Measurements from ENCODE around the gene TBCD. TPM values are rescaled to one million over a fixed set of nuclear protein-coding genes. Genes with fewer than 3 reads are reported as not detected.

TBCD gene
- total RNA-seq, 1 experiment from 2014 or later: 94.6 TPM

DNA sequence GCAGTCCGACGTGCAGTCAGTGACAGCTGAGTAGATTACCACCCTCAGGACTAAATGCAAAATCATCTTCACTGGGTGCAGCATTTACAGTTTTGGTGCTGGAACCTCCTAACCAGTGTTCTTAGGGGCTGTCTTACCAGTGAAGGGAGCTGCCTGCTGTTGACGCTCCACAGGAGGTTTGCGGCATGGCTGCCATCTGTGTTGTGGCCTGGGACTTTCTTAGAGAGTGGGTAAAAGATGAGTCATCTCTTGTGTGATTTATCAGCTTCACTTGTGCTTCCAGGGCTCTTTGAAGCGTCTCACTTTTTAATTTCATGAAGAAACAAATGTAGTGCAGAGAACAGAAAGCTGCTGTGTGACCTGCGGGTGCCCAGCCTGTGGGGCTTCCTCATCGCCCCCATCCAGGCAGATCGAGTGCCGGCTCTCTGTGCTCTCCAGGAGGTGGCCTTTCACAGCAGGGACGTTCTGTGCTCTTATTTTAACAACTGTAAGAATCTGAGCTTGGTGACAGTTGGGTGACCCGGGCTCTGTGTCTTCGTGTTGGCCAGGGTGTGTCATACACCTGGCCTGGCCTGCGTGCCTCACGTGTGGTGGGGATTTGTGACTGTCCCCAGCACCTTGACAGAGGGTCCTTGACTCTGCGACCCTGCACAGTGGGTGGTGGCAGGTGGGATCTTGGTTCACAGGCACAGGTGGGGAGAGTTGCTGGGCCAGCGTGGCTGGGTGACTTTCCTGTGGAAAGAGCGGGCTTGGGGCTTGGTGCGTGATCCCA lies 112.3 kb downstream of the TBCD start:
- ChIA-PET POLR2A (no interaction called here), CTCF (interaction anchor here (1.4 kb wide), 1 partner anchor 13 kb away, joined by 3 read pairs; no protein-coding TSS in a partner anchor)
- Mint-ChIP-seq H3K36me3 (ENCODE audit: insufficient read depth, unreplicated experiment) (peaks cover 12% of the 10 kb centered on the region), H3K27me3 (ENCODE audit: insufficient read depth, unreplicated experiment) (no peaks in the 10 kb centered on the region), H3K4me1 (ENCODE audit: low read depth, unreplicated experiment) (peaks cover 15% of the 10 kb centered on the region), H3K4me3 (ENCODE audit: unreplicated experiment) (no peak overlapping the region), H3K27ac (ENCODE audit: unreplicated experiment) (no peak overlapping the region), H3K9me3 (ENCODE audit: unreplicated experiment) (no peaks in the 10 kb centered on the region)
- Histone ChIP-seq H3K4me1 (peaks cover 15% of the 10 kb centered on the region), H3K36me3 (ENCODE audit: control insufficient read depth, insufficient read depth, low read length) (no peaks in the 10 kb centered on the region), H3K9me3 (no peaks in the 10 kb centered on the region), H3K27me3 (replicated peaks; ENCODE audit: control insufficient read depth, insufficient read depth, low read length) (no peaks in the 10 kb centered on the region), H3K4me3 (ENCODE audit: low read depth, low read length) (no peak overlapping the region)
- no peak for DNase-seq
- intact Hi-C loops (cut with micrococcal nuclease; ENCODE audit: unreplicated experiment): no loop called here
- TF ChIP-seq, protein P1, sequence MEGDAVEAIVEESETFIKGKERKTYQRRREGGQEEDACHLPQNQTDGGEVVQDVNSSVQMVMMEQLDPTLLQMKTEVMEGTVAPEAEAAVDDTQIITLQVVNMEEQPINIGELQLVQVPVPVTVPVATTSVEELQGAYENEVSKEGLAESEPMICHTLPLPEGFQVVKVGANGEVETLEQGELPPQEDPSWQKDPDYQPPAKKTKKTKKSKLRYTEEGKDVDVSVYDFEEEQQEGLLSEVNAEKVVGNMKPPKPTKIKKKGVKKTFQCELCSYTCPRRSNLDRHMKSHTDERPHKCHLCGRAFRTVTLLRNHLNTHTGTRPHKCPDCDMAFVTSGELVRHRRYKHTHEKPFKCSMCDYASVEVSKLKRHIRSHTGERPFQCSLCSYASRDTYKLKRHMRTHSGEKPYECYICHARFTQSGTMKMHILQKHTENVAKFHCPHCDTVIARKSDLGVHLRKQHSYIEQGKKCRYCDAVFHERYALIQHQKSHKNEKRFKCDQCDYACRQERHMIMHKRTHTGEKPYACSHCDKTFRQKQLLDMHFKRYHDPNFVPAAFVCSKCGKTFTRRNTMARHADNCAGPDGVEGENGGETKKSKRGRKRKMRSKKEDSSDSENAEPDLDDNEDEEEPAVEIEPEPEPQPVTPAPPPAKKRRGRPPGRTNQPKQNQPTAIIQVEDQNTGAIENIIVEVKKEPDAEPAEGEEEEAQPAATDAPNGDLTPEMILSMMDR (IDR thresholded peaks at IDR 0.05; ENCODE audit: insufficient read depth in 1 of 2, low read depth in 1 of 2, low read length in 1 of 2, severe bottlenecking in 1 of 2, unreplicated experiment in 1 of 2): no peak
- BruUV-seq (replicated peaks): no TSS peak

DNA sequence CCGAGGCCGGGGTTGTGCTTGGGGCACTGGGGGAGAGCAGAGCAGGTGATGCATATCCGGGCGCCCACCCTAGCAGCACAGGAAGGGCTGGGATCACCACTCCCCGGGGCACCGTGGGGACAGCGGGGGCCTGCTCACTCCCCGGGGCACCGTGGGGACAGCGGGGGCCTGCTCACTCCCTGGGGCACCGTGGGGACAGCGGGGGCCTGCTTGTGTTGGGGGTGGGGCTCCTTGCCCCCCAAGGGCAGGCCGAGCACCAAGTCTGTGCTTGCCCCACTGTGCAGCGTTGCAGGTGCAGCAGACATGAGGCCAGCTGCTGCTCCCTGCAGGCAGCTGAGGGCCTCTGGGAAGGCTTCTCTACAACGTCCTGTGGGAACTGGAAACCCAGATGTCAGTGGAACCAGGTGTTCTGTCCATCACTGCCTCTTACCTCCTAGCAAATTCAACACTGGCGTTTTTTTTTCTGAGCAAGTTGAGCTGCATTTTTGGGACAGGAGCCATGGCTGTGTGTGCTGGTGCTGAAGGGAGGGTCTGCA lies 112.9 kb downstream of the TBCD start:
- intact Hi-C loops (cut with micrococcal nuclease; ENCODE audit: unreplicated experiment): no loop called here
- H3K9me3 ChIP-seq: no peaks in the 10 kb centered on the region
- H3K36me3 Mint-ChIP-seq (ENCODE audit: insufficient read depth, unreplicated experiment): peaks cover 15% of the 10 kb centered on the region
- DNase-seq: no peak
- H3K27ac Mint-ChIP-seq (ENCODE audit: unreplicated experiment): no peak overlapping the region
- H3K4me3 ChIP-seq (ENCODE audit: low read depth, low read length): no peak overlapping the region
- H3K4me1 ChIP-seq: peaks cover 11% of the 10 kb centered on the region
- H3K4me3 Mint-ChIP-seq (ENCODE audit: unreplicated experiment): no peak overlapping the region
- TF ChIP-seq, protein P1 (IDR thresholded peaks at IDR 0.05; ENCODE audit: insufficient read depth in 1 of 2, low read depth in 1 of 2, low read length in 1 of 2, severe bottlenecking in 1 of 2, unreplicated experiment in 1 of 2): no peak
- H3K27me3 Mint-ChIP-seq (ENCODE audit: insufficient read depth, unreplicated experiment): no peaks in the 10 kb centered on the region
- no TSS peak for BruUV-seq (replicated peaks)
- no peaks in the 10 kb centered on the region for H3K9me3 Mint-ChIP-seq (ENCODE audit: unreplicated experiment)
- no peaks in the 10 kb centered on the region for H3K27me3 ChIP-seq (replicated peaks; ENCODE audit: control insufficient read depth, insufficient read depth, low read length)
- CTCF ChIA-PET: interaction anchor here (1.4 kb wide), 1 partner anchor 12 kb away, joined by 3 read pairs; no protein-coding TSS in a partner anchor
- POLR2A ChIA-PET: no interaction called here
- no peaks in the 10 kb centered on the region for H3K36me3 ChIP-seq (ENCODE audit: control insufficient read depth, insufficient read depth, low read length)
- peaks cover 9% of the 10 kb centered on the region for H3K4me1 Mint-ChIP-seq (ENCODE audit: low read depth, unreplicated experiment)

DNA sequence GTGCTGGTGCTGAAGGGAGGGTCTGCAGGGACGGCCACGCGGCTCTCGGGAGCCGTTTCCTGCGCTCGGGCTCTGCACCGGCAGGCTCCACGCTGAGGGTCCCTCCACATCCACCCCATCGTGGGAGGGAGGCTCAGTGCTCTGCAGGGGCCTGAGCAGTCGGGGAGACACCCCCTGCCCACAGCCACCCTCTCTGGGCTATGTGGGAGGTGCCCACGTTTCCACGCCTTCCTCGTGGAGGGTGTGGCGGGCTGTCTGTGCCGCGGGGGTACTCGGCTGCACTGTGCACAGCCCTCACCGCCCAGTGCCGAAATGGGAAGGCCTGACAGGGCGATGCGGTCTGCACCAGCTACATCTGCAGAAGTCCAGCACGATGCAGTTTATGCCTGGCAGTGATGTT lies 113.4 kb downstream of the TBCD start:
- no peak overlapping the region for H3K27ac Mint-ChIP-seq (ENCODE audit: unreplicated experiment)
- DNase-seq: no peak
- peaks cover 7% of the 10 kb centered on the region for H3K4me1 Mint-ChIP-seq (ENCODE audit: low read depth, unreplicated experiment)
- POLR2A ChIA-PET: no interaction called here
- intact Hi-C loops (cut with micrococcal nuclease; ENCODE audit: unreplicated experiment): no loop called here
- no peaks in the 10 kb centered on the region for H3K9me3 Mint-ChIP-seq (ENCODE audit: unreplicated experiment)
- no peak overlapping the region for H3K4me3 Mint-ChIP-seq (ENCODE audit: unreplicated experiment)
- Histone ChIP-seq H3K4me1 (peaks cover 6% of the 10 kb centered on the region; the same call in 1 of the 2 replicates), H3K4me3 (ENCODE audit: low read depth, low read length) (no peak overlapping the region), H3K36me3 (ENCODE audit: control insufficient read depth, insufficient read depth, low read length) (no peaks in the 10 kb centered on the region), H3K27me3 (replicated peaks; ENCODE audit: control insufficient read depth, insufficient read depth, low read length) (no peaks in the 10 kb centered on the region), H3K9me3 (no peaks in the 10 kb centered on the region)
- TF ChIP-seq, protein P1 (IDR thresholded peaks at IDR 0.05; ENCODE audit: insufficient read depth in 1 of 2, low read depth in 1 of 2, low read length in 1 of 2, severe bottlenecking in 1 of 2, unreplicated experiment in 1 of 2): no peak
- H3K27me3 Mint-ChIP-seq (ENCODE audit: insufficient read depth, unreplicated experiment): no peaks in the 10 kb centered on the region
- peaks cover 17% of the 10 kb centered on the region for H3K36me3 Mint-ChIP-seq (ENCODE audit: insufficient read depth, unreplicated experiment)
- CTCF ChIA-PET: no interaction called here
- BruUV-seq (replicated peaks): no TSS peak

Data from Caco-2 (cell line).